Left colon (tissue), 2 donors: ENCODE measurements around the gene METTL9. TPM values are rescaled to one million over a fixed set of nuclear protein-coding genes. Genes with fewer than 3 reads are reported as not detected.
"Not testable (repeated sequence)": the region's sequence is repeated elsewhere in the genome, so short reads cannot be mapped to it uniquely, and the experiment has no call there.

Source experiments
- ATAC-seq: fragments of 200-7000 bp; cut with Tn5 transposase; one replicate; pipeline ENCODE4 v1.9.1; 2020; ENCODE audit warnings: mild to moderate bottlenecking, moderate library complexity
- DNase-seq, 2 donors: peaks; one replicate each; pipeline ENCODE4 v3.0.0-alpha.2; 2020
- intact Hi-C, 2 donors: fragments of 100-400 bp; cut with DNase I in 1 of 2; cut with micrococcal nuclease in 1 of 2; formaldehyde crosslinking; loops; one replicate each; pipeline versions ENCODE4 v1.11.2 to v1.14.0; 2022; cut with DNase I, micrococcal nuclease
- total RNA-seq, 2 donors: library from RNA; stranded (reverse); fragmentation: NEBNext Ultra II Directional; extraction: Animal tissue kit (Norgen Biotek cat#: 25700); gene quantifications; one replicate each; pipeline ENCODE4 v1.2.1, GENCODE V29; 2021
- donor health status: DM: no; HTN: no; CAD: no.
- donor health status: DM: yes; HTN: yes; CAD: no.

The METTL9 gene
- total RNA-seq, 2 donors from 2014 or later: 69.1 to 79.0 TPM

GRCh38 chr16:21684199-21684598 is 84.8 kb downstream of the METTL9 start:
- ATAC-seq (no peak), DNase-seq (peak in 1 of 2 donors; percentile 17)
- intact Hi-C loops: no loop called here

- no peak for DNase-seq
- ATAC-seq: no peak
- intact Hi-C loops: no loop called here
Observed at GRCh38 chr16:21685034-21685455, 85.7 kb downstream of the METTL9 start.

- ATAC-seq (no peak), DNase-seq (no peak)
- intact Hi-C loops: no loop called here
Observed at GRCh38 chr16:21689107-21689506, 89.7 kb downstream of the METTL9 start.

- DNase-seq, intact Hi-C loops, ATAC-seq: not testable (repeated sequence)
Observed at GRCh38 chr16:21690967-21691366, 91.6 kb downstream of the METTL9 start.

- no peak for ATAC-seq
- no peak for DNase-seq
- intact Hi-C loops: no loop called here
Observed at GRCh38 chr16:21694609-21695008, 95.2 kb downstream of the METTL9 start.

- ATAC-seq (no peak), DNase-seq (no peak)
- intact Hi-C loops: no loop called here
Observed at GRCh38 chr16:21697032-21697431, 97.7 kb downstream of the METTL9 start.

- DNase-seq: no peak
- intact Hi-C loops: no loop called here
- no peak for ATAC-seq
Observed at GRCh38 chr16:21698169-21699032, 99.0 kb downstream of the METTL9 start.

- ATAC-seq (no peak), DNase-seq (no peak)
- intact Hi-C loops: no loop called here
Observed at GRCh38 chr16:21701271-21701670, 101.9 kb downstream of the METTL9 start.

- intact Hi-C loops: no loop called here
- no peak for DNase-seq
- no peak for ATAC-seq
Observed at GRCh38 chr16:21702276-21702675, 102.9 kb downstream of the METTL9 start.

GRCh38 chr16:21703156-21703555 is 103.8 kb downstream of the METTL9 start:
- DNase-seq: no peak
- ATAC-seq: no peak
- intact Hi-C loops: no loop called here

- ATAC-seq (no peak), DNase-seq (no peak)
- intact Hi-C loops: no loop called here
Observed at GRCh38 chr16:21703589-21704174, 104.3 kb downstream of the METTL9 start.

GRCh38 chr16:21704266-21704665 is 104.9 kb downstream of the METTL9 start:
- ATAC-seq (no peak), DNase-seq (no peak)
- intact Hi-C loops: no loop called here

GRCh38 chr16:21704733-21705132 is 105.4 kb downstream of the METTL9 start:
- intact Hi-C loops: loop anchor here in 1 of 2 donors (5.0 kb wide), 2 partner anchors 47 to 117 kb away; no protein-coding TSS in a partner anchor
- DNase-seq: no peak
- ATAC-seq: no peak

Other genes starting within 250 kb of the METTL9 start
- gene IGSF6, start 53.0 kb downstream of the METTL9 start, total RNA-seq: 1 to 10 TPM; 1.1 to 5.2 TPM
- gene OTOA, start 64.4 kb downstream of the METTL9 start, total RNA-seq: under 1 TPM in 1 of 2 donors, not detected in 1; 0.11 TPM